Measurements from ENCODE around the gene BBS10. TPM values are rescaled to one million over a fixed set of nuclear protein-coding genes. Genes with fewer than 3 reads are reported as not detected.

Gene BBS10
- total and polyA plus RNA-seq, 2 of the 13 experiments (the other 11 are each of a cell fraction or from before 2014, with no cell fraction given) = 4.9 to 7.4 TPM

GRCh38 chr12:76348079-76348901, at the start of gene BBS10 (continued):
- TF ChIP-seq MXD1 (CRISPR knock-in tag; IDR thresholded peaks at IDR 0.05) = no peak; the same call in 1 of the 2 replicates
- no peak for TF ChIP-seq MYNN (CRISPR knock-in tag; IDR thresholded peaks at IDR 0.05; ENCODE audit: low read depth)
- TF ChIP-seq FOXP1 (IDR thresholded peaks at IDR 0.05) = no peak
- TF ChIP-seq FOXP1 (CRISPR knock-in tag; IDR thresholded peaks at IDR 0.05) = no peak
- no peak for TF ChIP-seq TRIM24 (CRISPR knock-in tag; IDR thresholded peaks at IDR 0.05)
- TF ChIP-seq MYC (CRISPR knock-in tag; IDR thresholded peaks at IDR 0.05; ENCODE audit: borderline replicate concordance) = peak; percentile 69; the same call in 1 of the 2 replicates
- TF ChIP-seq ZNF256 (CRISPR knock-in tag; conservative IDR thresholded peaks at IDR 0.05) = no peak; the same call in 1 of the 2 replicates
- no peak; the same call in 1 of the 2 replicates for TF ChIP-seq ZSCAN20 (CRISPR knock-in tag; IDR thresholded peaks at IDR 0.05; ENCODE audit: borderline replicate concordance)
- no peak for TF ChIP-seq SOX6 (IDR thresholded peaks at IDR 0.05)
- TF ChIP-seq SOX6 (CRISPR knock-in tag; IDR thresholded peaks at IDR 0.05) = peak; percentile 49; the same call in 1 of the 2 replicates
- peak; percentile 29; the same call in 1 of the 2 replicates for TF ChIP-seq FOXO1 (CRISPR knock-in tag; IDR thresholded peaks at IDR 0.05)
- no peak for TF ChIP-seq ZNF431 (CRISPR knock-in tag; IDR thresholded peaks at IDR 0.05; ENCODE audit: borderline replicate concordance, low read depth)
- peak; percentile 68; the same call in 1 of the 2 replicates for TF ChIP-seq TAF1 (CRISPR knock-in tag; IDR thresholded peaks at IDR 0.05)
- no peak for TF ChIP-seq SMARCC2 (IDR thresholded peaks at IDR 0.05)
- TF ChIP-seq HNF1A (IDR thresholded peaks at IDR 0.05; ENCODE audit: low read depth) = no peak; the same call in 1 of the 2 replicates
- TF ChIP-seq HNF1A (CRISPR knock-in tag; IDR thresholded peaks at IDR 0.05; ENCODE audit: borderline replicate concordance) = no peak; the same call in 1 of the 2 replicates
- TF ChIP-seq NCOA5 (CRISPR knock-in tag; IDR thresholded peaks at IDR 0.05) = no peak
- TF ChIP-seq PHF21A (CRISPR knock-in tag; IDR thresholded peaks at IDR 0.05) = no peak; the same call in 1 of the 2 replicates
- no peak for TF ChIP-seq GTF2F1 (IDR thresholded peaks at IDR 0.05; ENCODE audit: low read length)
- TF ChIP-seq ZNF724P (CRISPR knock-in tag; IDR thresholded peaks at IDR 0.05; ENCODE audit: borderline replicate concordance) = no peak
- TF ChIP-seq TEAD2 (CRISPR knock-in tag; IDR thresholded peaks at IDR 0.05) = no peak
- TF ChIP-seq ZNF510 (CRISPR knock-in tag; IDR thresholded peaks at IDR 0.05; ENCODE audit: low read depth) = no peak
- no peak; the same call in 1 of the 2 replicates for TF ChIP-seq MAZ (IDR thresholded peaks at IDR 0.05; ENCODE audit: borderline replicate concordance, low read depth, low read length)
- peak; percentile 75 for TF ChIP-seq MAZ (CRISPR knock-in tag; IDR thresholded peaks at IDR 0.05; ENCODE audit: low read depth)
- TF ChIP-seq ATF4 (CRISPR knock-in tag; IDR thresholded peaks at IDR 0.05) = no peak
- peak; percentile 81; the same call in 1 of the 2 replicates for TF ChIP-seq KAT7 (CRISPR knock-in tag; IDR thresholded peaks at IDR 0.05; ENCODE audit: borderline replicate concordance)
- TF ChIP-seq GPN1 (CRISPR knock-in tag; IDR thresholded peaks at IDR 0.05; ENCODE audit: borderline replicate concordance) = no peak

Measured in HepG2 (cell line).